Measurements from ENCODE around the gene RTEL1. TPM values are rescaled to one million over a fixed set of nuclear protein-coding genes. Genes with fewer than 3 reads are reported as not detected.

RTEL1 gene
- total RNA-seq, 4 donors from 2014 or later: 10.2 to 34.4 (median 21.6) TPM

GRCh38 chr20:63740070-63740626 lies 82.0 kb downstream of the RTEL1 start:
- peak; percentile 0 for ATAC-seq (ENCODE audit: low FRiP score)
- DNase-seq (ENCODE audit: low spot score): no peak
- no peak for TF ChIP-seq CTCF (IDR thresholded peaks at IDR 0.05)

- ATAC-seq (ENCODE audit: low FRiP score) (peak; percentile 63), DNase-seq (ENCODE audit: low spot score) (peak; percentile 89)
- no peak for TF ChIP-seq CTCF (IDR thresholded peaks at IDR 0.05)
Measured at GRCh38 chr20:63740627-63741353, 82.7 kb downstream of the RTEL1 start.

- ATAC-seq (ENCODE audit: low FRiP score) (no peak), DNase-seq (ENCODE audit: low spot score) (no peak)
- no peak for TF ChIP-seq CTCF (IDR thresholded peaks at IDR 0.05)
Measured at GRCh38 chr20:63741354-63741675, 83.2 kb downstream of the RTEL1 start.

DNA sequence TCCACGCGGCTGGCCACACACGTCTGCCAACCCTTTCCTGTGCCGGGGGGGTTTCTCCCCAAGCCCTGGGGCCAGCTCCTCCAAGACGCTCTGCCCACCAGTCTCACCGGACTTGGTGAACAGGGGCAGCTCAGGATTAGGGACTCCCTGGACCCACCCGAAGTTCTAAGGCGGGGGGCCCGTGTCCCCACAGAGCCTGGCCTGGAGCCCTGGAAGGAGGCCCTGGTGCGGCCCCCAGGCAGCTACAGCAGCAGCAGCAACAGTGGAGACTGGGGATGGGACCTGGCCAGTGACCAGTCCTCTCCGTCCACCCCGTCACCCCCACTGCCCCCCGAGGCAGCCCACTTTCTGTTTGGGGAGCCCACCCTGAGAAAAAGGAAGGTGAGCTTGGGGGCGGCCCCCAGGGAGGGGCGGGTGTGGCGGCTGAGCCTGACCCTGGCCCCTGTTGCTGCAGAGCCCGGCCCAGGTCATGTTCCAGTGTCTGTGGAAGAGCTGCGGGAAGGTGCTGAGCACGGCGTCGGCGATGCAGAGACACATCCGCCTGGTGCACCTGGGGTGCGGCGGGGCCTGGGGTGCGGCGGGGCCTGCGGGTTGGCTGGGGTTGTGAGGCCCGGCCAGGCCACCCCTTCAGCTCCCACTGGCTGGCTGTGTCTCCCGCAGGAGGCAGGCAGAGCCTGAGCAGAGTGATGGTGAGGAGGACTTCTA lies 83.7 kb downstream of the RTEL1 start:
- TF ChIP-seq CTCF (IDR thresholded peaks at IDR 0.05): no peak
- DNase-seq (ENCODE audit: low spot score) (no peak), ATAC-seq (ENCODE audit: low FRiP score) (no peak)

DNA sequence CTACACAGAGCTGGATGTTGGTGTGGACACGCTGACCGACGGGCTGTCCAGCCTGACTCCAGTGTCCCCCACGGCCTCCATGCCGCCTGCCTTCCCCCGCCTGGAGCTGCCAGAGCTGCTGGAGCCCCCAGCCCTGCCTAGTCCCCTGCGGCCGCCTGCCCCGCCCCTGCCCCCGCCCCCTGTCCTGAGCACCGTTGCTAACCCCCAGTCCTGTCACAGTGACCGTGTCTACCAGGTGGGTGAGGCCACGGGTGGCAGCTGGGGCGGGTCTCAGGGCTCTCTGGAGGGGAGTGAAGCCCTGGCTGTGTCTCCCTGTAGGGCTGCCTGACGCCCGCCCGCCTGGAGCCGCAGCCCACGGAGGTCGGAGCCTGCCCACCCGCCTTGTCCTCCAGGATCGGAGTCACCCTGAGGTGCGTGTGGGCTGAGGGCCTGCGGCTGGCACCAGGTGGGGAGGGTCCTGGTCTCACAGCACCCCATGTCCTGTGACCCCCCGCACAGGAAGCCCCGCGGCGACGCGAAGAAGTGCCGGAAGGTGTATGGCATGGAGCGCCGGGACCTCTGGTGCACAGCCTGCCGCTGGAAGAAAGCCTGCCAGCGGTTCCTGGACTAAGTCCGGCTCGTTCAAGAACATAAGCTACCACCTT lies 84.4 kb downstream of the RTEL1 start:
- no peak for ATAC-seq (ENCODE audit: low FRiP score)
- TF ChIP-seq CTCF (IDR thresholded peaks at IDR 0.05): no peak
- no peak for DNase-seq (ENCODE audit: low spot score)

- no peak for TF ChIP-seq CTCF (IDR thresholded peaks at IDR 0.05)
- ATAC-seq (ENCODE audit: low FRiP score): no peak
- DNase-seq (ENCODE audit: low spot score): no peak
Measured at GRCh38 chr20:63743210-63743970, 85.3 kb downstream of the RTEL1 start.
